Right hindlimb (tissue), 1 donor: Measurements from ENCODE around the gene AQP3.
A peak's percentile ranks its signal among the peaks of the same experiment; 100 is the strongest.
"Not testable (repeated sequence)": the region's sequence is repeated elsewhere in the genome, so short reads cannot be mapped to it uniquely, and the experiment has no call there.

ENCODE experiments used
- DNase-seq: peaks from one replicate; pipeline ENCODE4 v3.0.0-alpha.2; 2018

Gene AQP3

GRCh38 chr9:33446946-33447798 is at the start of gene AQP3:
Gene AQP3 (minus strand): TSS chr9:33447593. CDS start chr9:33447530, 63 bp downstream.
- DNase-seq: peak; percentile 79

- not testable (repeated sequence) for DNase-seq
These were observed 46.4 kb upstream of the AQP3 start for GRCh38 chr9:33493819-33494218.

- DNase-seq: no peak
These were observed 41.7 kb upstream of the AQP3 start for GRCh38 chr9:33489066-33489465.

GRCh38 chr9:33485312-33485711 is 37.9 kb upstream of the AQP3 start:
- not testable (repeated sequence) for DNase-seq

GRCh38 chr9:33480976-33481375 is 33.6 kb upstream of the AQP3 start:
- no peak for DNase-seq

- DNase-seq: no peak
These were observed 32.7 kb upstream of the AQP3 start for GRCh38 chr9:33480106-33480505.

- no peak for DNase-seq
These were observed 29.1 kb upstream of the AQP3 start for GRCh38 chr9:33476503-33476902.

- no peak for DNase-seq
These were observed 28.0 kb upstream of the AQP3 start for GRCh38 chr9:33475357-33475756.

- DNase-seq: peak; percentile 99
These were observed 26.4 kb upstream of the AQP3 start, which contains the start of gene NOL6 for GRCh38 chr9:33473643-33474352. Gene NOL6 (minus strand): TSS chr9:33473924. CDS start chr9:33473842, 82 bp downstream.

GRCh38 chr9:33472881-33473615 is 25.7 kb upstream of the AQP3 start:
- no peak for DNase-seq

GRCh38 chr9:33472171-33472880 is 24.9 kb upstream of the AQP3 start:
- no peak for DNase-seq

- DNase-seq: no peak
These were observed 24.0 kb upstream of the AQP3 start for GRCh38 chr9:33471361-33471760.

- DNase-seq: no peak
These were observed 22.5 kb upstream of the AQP3 start for GRCh38 chr9:33469891-33470290.

GRCh38 chr9:33468797-33469621 is 21.6 kb upstream of the AQP3 start:
- DNase-seq: no peak

- DNase-seq: no peak
These were observed 20.9 kb upstream of the AQP3 start for GRCh38 chr9:33468215-33468730.

GRCh38 chr9:33467526-33467925 is 20.1 kb upstream of the AQP3 start:
- DNase-seq: no peak

- DNase-seq: peak; percentile 56
These were observed 19.4 kb upstream of the AQP3 start for GRCh38 chr9:33466565-33467495.

- peak; percentile 7 for DNase-seq
These were observed 18.5 kb upstream of the AQP3 start for GRCh38 chr9:33465596-33466564.

- DNase-seq: no peak
These were observed 17.7 kb upstream of the AQP3 start for GRCh38 chr9:33465096-33465495.
